ENCODE results near the gene PPP6C. TPM values are rescaled to one million over a fixed set of nuclear protein-coding genes. Genes with fewer than 3 reads are reported as not detected.
A peak's percentile ranks its signal among the peaks of the same experiment; 100 is the strongest.

PPP6C gene
- total and polyA plus RNA-seq, 2 of the 13 experiments (the other 11 are each of a cell fraction or from before 2014, with no cell fraction given), result 18.5 to 20.9 TPM

GRCh38 chr9:125143377-125144090, 46.1 kb downstream of the PPP6C start, which contains the start of gene SCAI (continued):
- TF ChIP-seq, protein P1, sequence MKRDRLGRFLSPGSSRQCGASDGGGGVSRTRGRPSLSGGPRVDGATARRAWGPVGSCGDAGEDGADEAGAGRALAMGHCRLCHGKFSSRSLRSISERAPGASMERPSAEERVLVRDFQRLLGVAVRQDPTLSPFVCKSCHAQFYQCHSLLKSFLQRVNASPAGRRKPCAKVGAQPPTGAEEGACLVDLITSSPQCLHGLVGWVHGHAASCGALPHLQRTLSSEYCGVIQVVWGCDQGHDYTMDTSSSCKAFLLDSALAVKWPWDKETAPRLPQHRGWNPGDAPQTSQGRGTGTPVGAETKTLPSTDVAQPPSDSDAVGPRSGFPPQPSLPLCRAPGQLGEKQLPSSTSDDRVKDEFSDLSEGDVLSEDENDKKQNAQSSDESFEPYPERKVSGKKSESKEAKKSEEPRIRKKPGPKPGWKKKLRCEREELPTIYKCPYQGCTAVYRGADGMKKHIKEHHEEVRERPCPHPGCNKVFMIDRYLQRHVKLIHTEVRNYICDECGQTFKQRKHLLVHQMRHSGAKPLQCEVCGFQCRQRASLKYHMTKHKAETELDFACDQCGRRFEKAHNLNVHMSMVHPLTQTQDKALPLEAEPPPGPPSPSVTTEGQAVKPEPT (CRISPR knock-in tag; IDR thresholded peaks at IDR 0.05; ENCODE audit: low read depth), result no peak
- TF ChIP-seq TFDP1 (CRISPR knock-in tag; IDR thresholded peaks at IDR 0.05; ENCODE audit: borderline replicate concordance) (peak; percentile 91; the same call in 1 of the 2 replicates), PAWR (CRISPR knock-in tag; IDR thresholded peaks at IDR 0.05; ENCODE audit: borderline replicate concordance) (no peak), ZNF234 (CRISPR knock-in tag; conservative IDR thresholded peaks at IDR 0.05) (0 out of 2 replicates have a peak, but pooled peaks have one; percentile 41), BCL6 (CRISPR knock-in tag; IDR thresholded peaks at IDR 0.05) (0 out of 2 replicates have a peak, but pooled peaks have one; percentile 16), ZNF687 (CRISPR knock-in tag; IDR thresholded peaks at IDR 0.05) (peak; percentile 84), THAP8 (CRISPR knock-in tag; IDR thresholded peaks at IDR 0.05; ENCODE audit: borderline replicate concordance) (0 out of 2 replicates have a peak, but pooled peaks have one; percentile 27), HDAC2 (CRISPR knock-in tag; IDR thresholded peaks at IDR 0.05) (0 out of 2 replicates have a peak, but pooled peaks have one; percentile 17), ZNF761 (CRISPR knock-in tag; conservative IDR thresholded peaks at IDR 0.05) (0 out of 2 replicates have a peak, but pooled peaks have one; percentile 26), MLXIP (CRISPR knock-in tag; IDR thresholded peaks at IDR 0.05; ENCODE audit: borderline replicate concordance) (no peak), KAT8 (CRISPR knock-in tag; IDR thresholded peaks at IDR 0.05) (peak; percentile 79), TEAD2 (CRISPR knock-in tag; IDR thresholded peaks at IDR 0.05) (no peak), PAF1 (CRISPR knock-in tag; IDR thresholded peaks at IDR 0.05) (no peak), TOPORS (CRISPR knock-in tag; IDR thresholded peaks at IDR 0.05) (0 out of 2 replicates have a peak, but pooled peaks have one; percentile 2), HMG20A (CRISPR knock-in tag; IDR thresholded peaks at IDR 0.05; ENCODE audit: borderline replicate concordance) (no peak)
- TF ChIP-seq, protein P2, sequence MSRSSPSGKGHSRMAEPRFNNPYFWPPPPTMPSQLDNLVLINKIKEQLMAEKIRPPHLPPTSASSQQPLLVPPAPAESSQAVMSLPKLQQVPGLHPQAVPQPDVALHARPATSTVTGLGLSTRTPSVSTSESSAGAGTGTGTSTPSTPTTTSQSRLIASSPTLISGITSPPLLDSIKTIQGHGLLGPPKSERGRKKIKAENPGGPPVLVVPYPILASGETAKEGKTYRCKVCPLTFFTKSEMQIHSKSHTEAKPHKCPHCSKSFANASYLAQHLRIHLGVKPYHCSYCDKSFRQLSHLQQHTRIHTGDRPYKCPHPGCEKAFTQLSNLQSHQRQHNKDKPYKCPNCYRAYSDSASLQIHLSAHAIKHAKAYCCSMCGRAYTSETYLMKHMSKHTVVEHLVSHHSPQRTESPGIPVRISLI (CRISPR knock-in tag; IDR thresholded peaks at IDR 0.05; ENCODE audit: borderline replicate concordance), result peak; percentile 23; the same call in 1 of the 2 replicates
